ENCODE data around the gene ITGAD. TPM values are rescaled to one million over a fixed set of nuclear protein-coding genes. Genes with fewer than 3 reads are reported as not detected.

Gene ITGAD
- total and polyA plus RNA-seq, 2 of the 4 experiments (the other 2 are of a cell fraction), result not detected

DNA sequence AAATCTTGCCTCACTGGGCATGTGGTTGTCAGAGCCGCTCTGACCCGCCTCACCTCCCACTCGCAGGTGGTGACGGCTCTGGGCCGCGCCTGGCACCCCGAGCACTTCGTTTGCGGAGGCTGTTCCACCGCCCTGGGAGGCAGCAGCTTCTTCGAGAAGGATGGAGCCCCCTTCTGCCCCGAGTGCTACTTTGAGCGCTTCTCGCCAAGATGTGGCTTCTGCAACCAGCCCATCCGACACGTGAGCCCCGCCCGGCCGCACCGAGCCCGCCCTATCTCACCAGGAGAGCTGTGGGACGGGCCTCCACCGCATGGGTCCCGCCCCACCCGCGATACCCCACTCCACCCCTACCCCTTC is 82.8 kb downstream of the ITGAD start:
- POLR2A ChIA-PET (ENCODE audit: unreplicated experiment), result no interaction called here
- H3K4me2 ChIP-seq (ENCODE audit: low read depth, low read length), result no peak overlapping the region

More for the DNA sequence above, 82.8 kb downstream of the ITGAD start:
- CTCF ChIA-PET, result no interaction called here
- Histone ChIP-seq H3K9me1 (ENCODE audit: insufficient read depth, low read length) (peaks cover 24% of the 10 kb centered on the region), H3K27ac (ENCODE audit: insufficient read depth, low read length) (no peak overlapping the region), H3K56ac (ENCODE audit: extremely low read depth, insufficient read depth, low read length) (no peak overlapping the region), H2BK15ac (ENCODE audit: low read depth, low read length) (no peak overlapping the region), H3K27me3 (ENCODE audit: control insufficient read depth, insufficient read depth, low read length) (no peaks in the 10 kb centered on the region), H3K14ac (replicated peaks; ENCODE audit: low read depth, low read length) (no peak overlapping the region), H2BK120ac (ENCODE audit: low read depth, low read length) (no peak overlapping the region), H2BK5ac (ENCODE audit: low read depth, low read length, poor library complexity, severe bottlenecking) (no peak overlapping the region), H2AK9ac (replicated peaks; ENCODE audit: low read depth, low read length, poor library complexity) (no peak overlapping the region), H4K8ac (ENCODE audit: low read depth in 2 of 2, low read length in 2 of 2) (no peak overlapping the region), H3K79me1 (ENCODE audit: low read depth in 1 of 2, low read length in 2 of 2) (peaks cover 22 to 65% of the 10 kb centered on the region in 2 experiments; a peak in 3 of 4 replicates), H3K4me3 (ENCODE audit: insufficient read depth, low read depth, low read length) (no peak overlapping the region), H2AK5ac (ENCODE audit: low read depth, low read length) (no peak overlapping the region), H3K23ac (ENCODE audit: low read depth, low read length) (no peak overlapping the region), H3K9ac (ENCODE audit: low read depth, low read length) (no peak overlapping the region), H2AFZ (replicated peaks; ENCODE audit: low read length, poor library complexity) (no peak overlapping the region), H3K4me1 (ENCODE audit: control insufficient read depth, insufficient read depth, low read length) (peaks cover 11% of the 10 kb centered on the region), H4K20me1 (ENCODE audit: insufficient read depth, low read length) (peaks cover 66% of the 10 kb centered on the region), H4K91ac (ENCODE audit: insufficient read depth, low read depth, low read length) (no peak overlapping the region), H3K4ac (ENCODE audit: low read depth, low read length) (no peak overlapping the region), H3K36me3 (ENCODE audit: control insufficient read depth, insufficient read depth, low read length) (peaks cover 56% of the 10 kb centered on the region), H3K18ac (ENCODE audit: low read depth, low read length) (no peak overlapping the region), H4K5ac (ENCODE audit: low read depth, low read length) (no peak overlapping the region), H2BK20ac (ENCODE audit: low read depth, low read length) (no peak overlapping the region), H3K9me3 (ENCODE audit: control insufficient read depth, insufficient read depth, low read length) (no peaks in the 10 kb centered on the region)
- TF ChIP-seq RFX5 (IDR thresholded peaks at IDR 0.05; ENCODE audit: low read depth, low read length), result no peak
- no peak for TF ChIP-seq SMC3 (IDR thresholded peaks at IDR 0.05; ENCODE audit: low read depth, low read length)
- no peak for TF ChIP-seq POLR2A (IDR thresholded peaks at IDR 0.05; ENCODE audit: low read depth, low read length)
- TF ChIP-seq MXI1 (IDR thresholded peaks at IDR 0.05; ENCODE audit: borderline replicate concordance, low read depth, low read length), result no peak
- TF ChIP-seq BHLHE40 (IDR thresholded peaks at IDR 0.05; ENCODE audit: low read depth, low read length), result no peak
- no peak for TF ChIP-seq RAD21 (IDR thresholded peaks at IDR 0.05; ENCODE audit: low read length)
- TF ChIP-seq CHD1 (IDR thresholded peaks at IDR 0.05; ENCODE audit: low read depth, low read length), result no peak
- ATAC-seq (ENCODE audit: low read depth) (no peak), DNase-seq (no peak)
- intact Hi-C loops (cut with micrococcal nuclease), result no loop called here
- WGBS, 2 experiments (ENCODE audit: extremely low coverage in 2 of 2, insufficient read length in 1 of 2), result 87% methylated on average over 26 of the region's 26 CpGs; no CpG with 5 or more reads in 1 of the 2 experiments
- dilution Hi-C loops (cut with HindIII; ENCODE audit: low sequenced_read_pairs, unreplicated experiment), result no loop called here
- no TSS peak for BruUV-seq (replicated peaks)
- in situ Hi-C loops (cut with MboI; ENCODE audit: low sequenced_read_pairs), result no loop called here

Other genes starting within 250 kb of the ITGAD start
- gene PRSS36, start 243.3 kb upstream of the ITGAD start, total RNA-seq (2012; rRNA removed), result under 0.01 and 0.18 TPM in 2 replicates
- 0.55 and 0.72 TPM in 2 replicates for gene PRSS36, start 243.3 kb upstream of the ITGAD start, polyA plus RNA-seq (2012; rRNA removed)
- gene FUS, start 213.2 kb upstream of the ITGAD start, total RNA-seq (2012; rRNA removed), result 42.8 and 51.9 TPM in 2 replicates
- gene FUS, start 213.2 kb upstream of the ITGAD start, polyA plus RNA-seq (2012; rRNA removed), result 313 and 340 TPM in 2 replicates
- gene PYCARD, start 190.6 kb upstream of the ITGAD start, total RNA-seq (2012; rRNA removed), result 10.2 and 13.1 TPM in 2 replicates
- gene PYCARD, start 190.6 kb upstream of the ITGAD start, polyA plus RNA-seq (2012; rRNA removed), result 20.5 and 30.1 TPM in 2 replicates
- gene TRIM72, start 179.2 kb upstream of the ITGAD start, total RNA-seq (2012; rRNA removed), result not detected in 2 replicates
- gene TRIM72, start 179.2 kb upstream of the ITGAD start, polyA plus RNA-seq (2012; rRNA removed), result not detected in 2 replicates
- gene PYDC1, start 176.2 kb upstream of the ITGAD start, total RNA-seq (2012; rRNA removed), result not detected in 2 replicates
- gene PYDC1, start 176.2 kb upstream of the ITGAD start, polyA plus RNA-seq (2012; rRNA removed), result not detected in 2 replicates
- under 0.01 TPM in 1 of 2 replicates, not detected in the other for gene ITGAM, start 133.4 kb upstream of the ITGAD start, total RNA-seq (2012; rRNA removed)
- not detected in 2 replicates for gene ITGAM, start 133.4 kb upstream of the ITGAD start, polyA plus RNA-seq (2012; rRNA removed)
- 0.18 TPM in 1 of 2 replicates, not detected in the other for gene ITGAX, start 38.2 kb upstream of the ITGAD start, total RNA-seq (2012; rRNA removed)
- gene ITGAX, start 38.2 kb upstream of the ITGAD start, polyA plus RNA-seq (2012; rRNA removed), result 0.09 TPM in 2 replicates
- not detected in 2 replicates for gene COX6A2, start 35.0 kb downstream of the ITGAD start, total RNA-seq (2012; rRNA removed)
- not detected in 2 replicates for gene COX6A2, start 35.0 kb downstream of the ITGAD start, polyA plus RNA-seq (2012; rRNA removed)
- gene ZNF843, start 49.5 kb downstream of the ITGAD start, total RNA-seq (2012; rRNA removed), result under 0.01 TPM in 2 replicates
- 0.13 and 0.27 TPM in 2 replicates for gene ZNF843, start 49.5 kb downstream of the ITGAD start, polyA plus RNA-seq (2012; rRNA removed)
- 2.3 and 3.1 TPM in 2 replicates for gene ARMC5, start 66.2 kb downstream of the ITGAD start, total RNA-seq (2012; rRNA removed)
- gene ARMC5, start 66.2 kb downstream of the ITGAD start, polyA plus RNA-seq (2012; rRNA removed), result 7.5 and 10.2 TPM in 2 replicates
- 24.9 and 30.0 TPM in 2 replicates for gene TGFB1I1, start 78.8 kb downstream of the ITGAD start, total RNA-seq (2012; rRNA removed)
- 118 and 128 TPM in 2 replicates for gene TGFB1I1, start 78.8 kb downstream of the ITGAD start, polyA plus RNA-seq (2012; rRNA removed)
- under 0.01 TPM in 1 of 2 replicates, not detected in the other for gene SLC5A2, start 89.8 kb downstream of the ITGAD start, total RNA-seq (2012; rRNA removed)
- gene SLC5A2, start 89.8 kb downstream of the ITGAD start, polyA plus RNA-seq (2012; rRNA removed), result 0.10 TPM in 1 of 2 replicates, not detected in the other
- 22.2 and 22.9 TPM in 2 replicates for gene RUSF1, start 115.1 kb downstream of the ITGAD start, total RNA-seq (2012; rRNA removed)
- gene RUSF1, start 115.1 kb downstream of the ITGAD start, polyA plus RNA-seq (2012; rRNA removed), result 63.6 and 65.0 TPM in 2 replicates
- not detected in 2 replicates for gene AHSP, start 134.6 kb downstream of the ITGAD start, total RNA-seq (2012; rRNA removed)
- not detected in 2 replicates for gene AHSP, start 134.6 kb downstream of the ITGAD start, polyA plus RNA-seq (2012; rRNA removed)